Esophagus muscularis mucosa (tissue), 4 donors: ENCODE measurements around the gene SIPA1L2. TPM values are rescaled to one million over a fixed set of nuclear protein-coding genes. Genes with fewer than 3 reads are reported as not detected.

Experiments used
- DNase-seq: peaks from one replicate; pipeline ENCODE4 v3.0.0-alpha.2; 2017; ENCODE audit errors: extremely low spot score
- H3K27ac ChIP-seq, 4 donors: fragments of 200-600 bp; sonication (generic); replicated peaks in 1 of 4; 1 replicate in 3 of 4; 2 replicates in 1 of 4; pipeline ENCODE4 v1.5.1; 2016 to 2019; ENCODE audit warnings: mild to moderate bottlenecking in 1 of 4
- H3K27me3 ChIP-seq, 4 donors: fragments of 200-600 bp; sonication (generic); one replicate each; pipeline versions ENCODE4 v1.5.1 to v1.6.0; 2016 to 2019
- H3K36me3 ChIP-seq, 4 donors: fragments of 200-600 bp; sonication (generic); one replicate each; pipeline ENCODE4 v1.5.1; 2016 to 2019
- H3K4me1 ChIP-seq, 4 donors: fragments of 200-600 bp; sonication (generic); one replicate each; pipeline ENCODE4 v1.5.1; 2016 to 2019
- H3K4me3 ChIP-seq, 4 donors: fragments of 200-600 bp; sonication (generic); 1 replicate in 2 of 4; 2 replicates in 2 of 4; pipeline ENCODE4 v1.5.1; 2016 to 2019; ENCODE audit warnings: mild to moderate bottlenecking in 4 of 4, moderate library complexity in 1 of 4
- H3K9me3 ChIP-seq, 4 donors: fragments of 200-600 bp; sonication (generic); 1 replicate in 3 of 4; 2 replicates in 1 of 4; pipeline ENCODE4 v1.5.1; 2016 to 2019
- EP300 ChIP-seq: sonication (generic); formaldehyde crosslinking; IDR thresholded peaks from one replicate; pipeline ENCODE4 v1.6.1; 2017; ENCODE audit warnings: antibody characterized with exemption
- POLR2A ChIP-seq: fragments of 450-650 bp; IDR thresholded peaks from one replicate; pipeline ENCODE4 v1.6.1; 2017; ENCODE audit warnings: antibody characterized with exemption, moderate library complexity, mild to moderate bottlenecking, low read depth
- POLR2AphosphoS5 ChIP-seq, 2 donors: sonication (generic); formaldehyde crosslinking; IDR thresholded peaks; one replicate each; pipeline ENCODE4 v1.6.1; 2017; ENCODE audit warnings: antibody characterized with exemption in 2 of 2
- WGBS: methylation state at CpG from one replicate; pipeline ENCODE4 v1.1.5; 2018; 5-methylcytosine and 5-hydroxymethylcytosine counted together
- intact Hi-C: fragments of 100-400 bp; cut with DNase I; formaldehyde crosslinking; loops from one replicate; pipeline ENCODE4 v1.15.1; 2023
- total RNA-seq, 4 donors: library from RNA; depleted of rRNA; stranded (reverse); fragments of >200 nt; gene quantifications; one replicate each; pipeline versions ENCODE4 v1.1.0 to v1.2.1, GENCODE V29; 2016
- TF ChIP-seq, protein P1 (sequence below), 3 experiments: fragments of 200-600 bp in 2 of 3; fragments of 450-650 bp in 1 of 3; sonication (generic) in 2 of 3; IDR thresholded peaks; one replicate each; pipeline ENCODE4 v1.5.1; 2017 to 2019; ENCODE audit warnings: antibody characterized with exemption in 3 of 3, mild to moderate bottlenecking in 2 of 3, moderate library complexity in 1 of 3

SIPA1L2 gene
- total RNA-seq, 4 donors from 2014 or later, result 37.4 to 59.0 (median 43.0) TPM

DNA sequence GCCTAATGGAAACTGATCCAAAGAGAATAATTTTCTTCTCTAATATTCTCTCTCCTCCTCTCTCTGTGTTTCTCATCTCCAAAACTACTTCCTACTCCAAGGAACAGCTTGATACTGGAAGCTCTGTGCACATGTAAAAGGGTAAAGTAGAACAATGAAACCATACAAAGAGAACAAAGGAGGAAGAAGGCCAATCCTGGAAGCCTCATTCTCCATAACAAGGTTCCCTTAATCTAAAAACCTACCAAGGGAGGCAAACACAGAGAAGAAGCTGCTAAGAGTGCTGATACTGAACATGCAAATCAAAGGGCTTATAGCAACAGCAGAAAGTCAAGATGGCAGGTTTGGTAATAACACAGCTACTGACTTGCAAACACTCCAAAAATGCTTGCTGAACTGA, 44.4 kb downstream of the SIPA1L2 start:
- H3K4me1 ChIP-seq, result peaks cover 33 to 42% (median 40%) of the 10 kb centered on the region in 4 donors
- intact Hi-C loops, result no loop called here
- no peak overlapping the region for H3K27ac ChIP-seq

GRCh38 chr1:232581932-232582331, 48.0 kb downstream of the SIPA1L2 start:
- H3K27me3 ChIP-seq, result no peaks in the 10 kb centered on the region
- H3K36me3 ChIP-seq, result no peaks in the 10 kb centered on the region
- DNase-seq, result no peak
- H3K27ac ChIP-seq, result no peak overlapping the region
- H3K9me3 ChIP-seq, result no peaks in the 10 kb centered on the region
- no peak for TF ChIP-seq EP300
- TF ChIP-seq POLR2A, result no peak
- TF ChIP-seq, protein P1, sequence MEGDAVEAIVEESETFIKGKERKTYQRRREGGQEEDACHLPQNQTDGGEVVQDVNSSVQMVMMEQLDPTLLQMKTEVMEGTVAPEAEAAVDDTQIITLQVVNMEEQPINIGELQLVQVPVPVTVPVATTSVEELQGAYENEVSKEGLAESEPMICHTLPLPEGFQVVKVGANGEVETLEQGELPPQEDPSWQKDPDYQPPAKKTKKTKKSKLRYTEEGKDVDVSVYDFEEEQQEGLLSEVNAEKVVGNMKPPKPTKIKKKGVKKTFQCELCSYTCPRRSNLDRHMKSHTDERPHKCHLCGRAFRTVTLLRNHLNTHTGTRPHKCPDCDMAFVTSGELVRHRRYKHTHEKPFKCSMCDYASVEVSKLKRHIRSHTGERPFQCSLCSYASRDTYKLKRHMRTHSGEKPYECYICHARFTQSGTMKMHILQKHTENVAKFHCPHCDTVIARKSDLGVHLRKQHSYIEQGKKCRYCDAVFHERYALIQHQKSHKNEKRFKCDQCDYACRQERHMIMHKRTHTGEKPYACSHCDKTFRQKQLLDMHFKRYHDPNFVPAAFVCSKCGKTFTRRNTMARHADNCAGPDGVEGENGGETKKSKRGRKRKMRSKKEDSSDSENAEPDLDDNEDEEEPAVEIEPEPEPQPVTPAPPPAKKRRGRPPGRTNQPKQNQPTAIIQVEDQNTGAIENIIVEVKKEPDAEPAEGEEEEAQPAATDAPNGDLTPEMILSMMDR (IDR thresholded peaks at IDR 0.05), result no peak
- no peak for TF ChIP-seq POLR2AphosphoS5 (IDR thresholded peaks at IDR 0.05)
- H3K4me1 ChIP-seq, result peaks cover 30 to 59% (median 49%) of the 10 kb centered on the region in 4 donors
- intact Hi-C loops, result no loop called here
- WGBS, result 100% methylated on average over 1 of the region's 1 CpG
- no peak overlapping the region for H3K4me3 ChIP-seq

More for the DNA sequence above, 44.4 kb downstream of the SIPA1L2 start:
- no peaks in the 10 kb centered on the region for H3K9me3 ChIP-seq
- no peaks in the 10 kb centered on the region for H3K27me3 ChIP-seq
- no peak overlapping the region for H3K4me3 ChIP-seq
- H3K36me3 ChIP-seq, result no peaks in the 10 kb centered on the region
- no peak for TF ChIP-seq POLR2A
- TF ChIP-seq, protein P1 (IDR thresholded peaks at IDR 0.05), result no peak
- no peak for TF ChIP-seq POLR2AphosphoS5 (IDR thresholded peaks at IDR 0.05)
- TF ChIP-seq EP300, result no peak
- DNase-seq, result no peak

Other genes with a start within 250 kb of the SIPA1L2 start
- 1 to 10 TPM; 1.0 to 1.6 (median 1.4) TPM for gene MAP10, start 175.3 kb upstream of the SIPA1L2 start, total RNA-seq